ENCODE measurements around the gene DLEC1.
"Not testable (repeated sequence)": the region's sequence is repeated elsewhere in the genome, so short reads cannot be mapped to it uniquely, and the experiment has no call there.

DLEC1 gene

GRCh38 chr3:38085311-38085942, 46.4 kb downstream of the DLEC1 start:
- no peak overlapping the region for H3K9ac ChIP-seq (ENCODE audit: low read depth, low read length, poor library complexity, severe bottlenecking)
- no peak overlapping the region for H2AFZ ChIP-seq (ENCODE audit: low read length)
- H3K36me3 ChIP-seq (ENCODE audit: insufficient read depth, low read length), result no peaks in the 10 kb centered on the region
- H3K4me2 ChIP-seq (ENCODE audit: low read depth, low read length, poor library complexity, severe bottlenecking), result no peak overlapping the region
- H3F3A ChIP-seq (ENCODE audit: low read depth), result peaks cover 7% of the 10 kb centered on the region
- H3K79me2 ChIP-seq (ENCODE audit: insufficient read depth, low read length), result no peaks in the 10 kb centered on the region
- TF ChIP-seq EZH2phosphoT487 (IDR thresholded peaks at IDR 0.05; ENCODE audit: borderline replicate concordance), result no peak
- no peak for TF ChIP-seq CTCF (conservative IDR thresholded peaks at IDR 0.05; ENCODE audit: low read length)
- H3K9me2 ChIP-seq (replicated peaks; ENCODE audit: low read depth, low read length), result no peaks in the 10 kb centered on the region
- H3K27me3 ChIP-seq (ENCODE audit: insufficient read depth, low read length, poor library complexity, severe bottlenecking), result no peaks in the 10 kb centered on the region
- H3K4me1 ChIP-seq (ENCODE audit: insufficient read depth, low read length, poor library complexity, severe bottlenecking), result no peaks in the 10 kb centered on the region
- H3K4me3 ChIP-seq (ENCODE audit: low read length, poor library complexity, severe bottlenecking), result no peak overlapping the region
- H4K20me1 ChIP-seq (ENCODE audit: insufficient read depth, low read length, poor library complexity, severe bottlenecking), result no peaks in the 10 kb centered on the region
- peaks cover 3% of the 10 kb centered on the region; the same call in 1 of the 2 replicates for H3K9me3 ChIP-seq (ENCODE audit: insufficient read depth, low read depth, low read length)

- no peaks in the 10 kb centered on the region for H4K20me1 ChIP-seq (ENCODE audit: insufficient read depth, low read length, poor library complexity, severe bottlenecking)
- H3K9ac ChIP-seq (ENCODE audit: low read depth, low read length, poor library complexity, severe bottlenecking), result no peak overlapping the region
- H3K36me3 ChIP-seq (ENCODE audit: insufficient read depth, low read length), result no peaks in the 10 kb centered on the region
- H3F3A ChIP-seq (ENCODE audit: low read depth), result peaks cover 7% of the 10 kb centered on the region
- no peak overlapping the region for H3K4me3 ChIP-seq (ENCODE audit: low read length, poor library complexity, severe bottlenecking)
- no peak for TF ChIP-seq EZH2phosphoT487 (IDR thresholded peaks at IDR 0.05; ENCODE audit: borderline replicate concordance)
- H2AFZ ChIP-seq (ENCODE audit: low read length), result no peak overlapping the region
- H3K4me1 ChIP-seq (ENCODE audit: insufficient read depth, low read length, poor library complexity, severe bottlenecking), result no peaks in the 10 kb centered on the region
- H3K4me2 ChIP-seq (ENCODE audit: low read depth, low read length, poor library complexity, severe bottlenecking), result no peak overlapping the region
- H3K79me2 ChIP-seq (ENCODE audit: insufficient read depth, low read length), result no peaks in the 10 kb centered on the region
- peaks cover 3% of the 10 kb centered on the region; the same call in 1 of the 2 replicates for H3K9me3 ChIP-seq (ENCODE audit: insufficient read depth, low read depth, low read length)
- H3K27me3 ChIP-seq (ENCODE audit: insufficient read depth, low read length, poor library complexity, severe bottlenecking), result no peaks in the 10 kb centered on the region
- no peaks in the 10 kb centered on the region for H3K9me2 ChIP-seq (replicated peaks; ENCODE audit: low read depth, low read length)
Measured at GRCh38 chr3:38085943-38086324, 46.9 kb downstream of the DLEC1 start.

- H3K27me3 ChIP-seq (ENCODE audit: insufficient read depth, low read length, poor library complexity, severe bottlenecking), result no peaks in the 10 kb centered on the region
- no peak overlapping the region for H3K4me2 ChIP-seq (ENCODE audit: low read depth, low read length, poor library complexity, severe bottlenecking)
- H3K4me3 ChIP-seq (ENCODE audit: low read length, poor library complexity, severe bottlenecking), result no peak overlapping the region
- TF ChIP-seq EZH2phosphoT487 (IDR thresholded peaks at IDR 0.05; ENCODE audit: borderline replicate concordance) (no peak), CTCF (conservative IDR thresholded peaks at IDR 0.05; ENCODE audit: low read length) (no peak)
- H3K4me1 ChIP-seq (ENCODE audit: insufficient read depth, low read length, poor library complexity, severe bottlenecking), result no peaks in the 10 kb centered on the region
- H3K79me2 ChIP-seq (ENCODE audit: insufficient read depth, low read length), result no peaks in the 10 kb centered on the region
- H3K9me3 ChIP-seq (ENCODE audit: insufficient read depth, low read depth, low read length), result peaks cover 3% of the 10 kb centered on the region; the same call in 1 of the 2 replicates
- no peaks in the 10 kb centered on the region for H3K36me3 ChIP-seq (ENCODE audit: insufficient read depth, low read length)
- no peak overlapping the region for H3K9ac ChIP-seq (ENCODE audit: low read depth, low read length, poor library complexity, severe bottlenecking)
- H2AFZ ChIP-seq (ENCODE audit: low read length), result no peak overlapping the region
- no peaks in the 10 kb centered on the region for H3K9me2 ChIP-seq (replicated peaks; ENCODE audit: low read depth, low read length)
- H4K20me1 ChIP-seq (ENCODE audit: insufficient read depth, low read length, poor library complexity, severe bottlenecking), result no peaks in the 10 kb centered on the region
- peaks cover 7% of the 10 kb centered on the region for H3F3A ChIP-seq (ENCODE audit: low read depth)
Measured at GRCh38 chr3:38086496-38086895, 47.5 kb downstream of the DLEC1 start.

GRCh38 chr3:38087278-38087677, 48.3 kb downstream of the DLEC1 start:
- not testable (repeated sequence) for H3K9ac ChIP-seq (ENCODE audit: low read depth, low read length, poor library complexity, severe bottlenecking); H3F3A ChIP-seq (ENCODE audit: low read depth); H4K20me1 ChIP-seq (ENCODE audit: insufficient read depth, low read length, poor library complexity, severe bottlenecking)

More at GRCh38 chr3:38087278-38087677, 48.3 kb downstream of the DLEC1 start:
- not testable (repeated sequence) for H3K27me3 ChIP-seq (ENCODE audit: insufficient read depth, low read length, poor library complexity, severe bottlenecking); H2AFZ ChIP-seq (ENCODE audit: low read length); H3K9me2 ChIP-seq (replicated peaks; ENCODE audit: low read depth, low read length); H3K79me2 ChIP-seq (ENCODE audit: insufficient read depth, low read length); H3K4me3 ChIP-seq (ENCODE audit: low read length, poor library complexity, severe bottlenecking); H3K4me1 ChIP-seq (ENCODE audit: insufficient read depth, low read length, poor library complexity, severe bottlenecking); H3K36me3 ChIP-seq (ENCODE audit: insufficient read depth, low read length); H3K9me3 ChIP-seq (ENCODE audit: insufficient read depth, low read depth, low read length); H3K4me2 ChIP-seq (ENCODE audit: low read depth, low read length, poor library complexity, severe bottlenecking)

Measured in Loucy (cell line).